ENCODE results near the gene ELL.

- TF ChIP-seq EP300 (IDR thresholded peaks at IDR 0.05) (no peak), POLR2A (IDR thresholded peaks at IDR 0.05) (no peak), CTCF (IDR thresholded peaks at IDR 0.05) (no peak)
These were observed 4.4 kb upstream of the ELL start for GRCh38 chr19:18526316-18526715.

Data from sigmoid colon (tissue), 4 donors.